Measurements from ENCODE around the gene LRRTM1.

DNA sequence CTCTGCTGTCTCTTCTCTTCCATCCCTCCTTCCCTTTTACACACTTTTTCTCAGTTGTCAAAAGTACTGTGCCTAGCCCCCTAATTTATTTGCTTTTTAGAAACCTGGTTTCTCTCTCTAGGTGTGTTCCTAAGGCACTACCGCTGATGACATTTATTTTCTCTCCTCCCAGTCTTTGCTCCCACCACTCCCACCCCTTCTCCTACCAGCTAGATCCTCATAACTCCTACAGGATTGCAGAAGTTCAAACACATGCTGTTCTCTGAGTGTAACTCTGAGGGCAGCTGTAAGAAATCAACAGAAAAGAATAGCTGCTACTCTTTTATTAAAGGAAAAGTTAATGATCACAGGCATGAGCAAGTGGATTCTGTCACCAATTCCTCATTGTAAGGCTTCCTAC, 22.3 kb upstream of the LRRTM1 start:
- TF ChIP-seq POLR2AphosphoS5 (IDR thresholded peaks at IDR 0.05; ENCODE audit: low read depth, low read length) (no peak), POLR2A (IDR thresholded peaks at IDR 0.05; ENCODE audit: low read depth, low read length) (no peak), PAX5 (IDR thresholded peaks at IDR 0.05; ENCODE audit: insufficient read depth, low read length, severe bottlenecking) (no peak)

Data from GM12891 (cell line).